IMR-90 (cell line): Measurements from ENCODE around the gene TRAIP. TPM values are rescaled to one million over a fixed set of nuclear protein-coding genes. Genes with fewer than 3 reads are reported as not detected.

ENCODE experiments used
- ATAC-seq: fragments of 200-7000 bp; cut with Tn5 transposase; 2 replicates; pipeline ENCODE4 v1.9.1; 2020; ENCODE audit warnings: low read depth, mild to moderate bottlenecking, moderate library complexity
- BruUV-seq: library from RNA; stranded (reverse); fragments of 400-500 nt; replicated peaks from 2 replicates; lab custom pipeline; 2021; lab: Mats Ljungman, UMichigan
- CTCF ChIA-PET: fragments of 300-600 bp; formaldehyde crosslinking; extraction: SDS; loops from one replicate; lab custom pipeline; 2021; ENCODE audit warnings: antibody characterized with exemption; lab: Yijun Ruan, JAX
- POLR2A ChIA-PET: fragments of 300-600 bp; sonication (Branson Sonifier 250); formaldehyde crosslinking; loops from one replicate; lab custom pipeline; 2022; ENCODE audit warnings: antibody characterized with exemption; ENCODE audit not compliant: unreplicated experiment; lab: Charles Lee
- DNase-seq: peaks from one replicate; pipeline ENCODE4 v3.0.0; 2013
- H2AFZ ChIP-seq: replicated peaks from 2 replicates; pipeline ENCODE3; 2013; ENCODE audit warnings: low read length, mild to moderate bottlenecking; ENCODE audit not compliant: poor library complexity
- H2AK5ac ChIP-seq: 2 replicates; pipeline ENCODE4 v1.6.1; 2013; ENCODE audit warnings: low read depth, low read length, inconsistent platforms
- H2AK9ac ChIP-seq: replicated peaks from 2 replicates; pipeline ENCODE3; 2013; ENCODE audit warnings: mild to moderate bottlenecking, low read depth, low read length, moderate library complexity; ENCODE audit not compliant: poor library complexity
- H2BK120ac ChIP-seq: 2 replicates; pipeline ENCODE4 v1.6.1; 2013; ENCODE audit warnings: low read depth, low read length, inconsistent platforms
- H2BK15ac ChIP-seq: 3 replicates; pipeline ENCODE4 v1.6.1; 2013; ENCODE audit warnings: low read depth, low read length, inconsistent platforms
- H2BK20ac ChIP-seq: 2 replicates; pipeline ENCODE4 v1.6.1; 2013; ENCODE audit warnings: low read depth, mild to moderate bottlenecking, inconsistent platforms, low read length, moderate library complexity
- H2BK5ac ChIP-seq: 2 replicates; pipeline ENCODE4 v1.6.1; 2013; ENCODE audit warnings: mild to moderate bottlenecking, low read depth, low read length, inconsistent platforms; ENCODE audit not compliant: poor library complexity, severe bottlenecking
- H3K14ac ChIP-seq: replicated peaks from 2 replicates; pipeline ENCODE4 v1.6.1; 2013; ENCODE audit warnings: low read depth, low read length, inconsistent platforms
- H3K18ac ChIP-seq: 2 replicates; pipeline ENCODE4 v1.6.1; 2013; ENCODE audit warnings: low read depth, low read length, control low read depth
- H3K23ac ChIP-seq: 2 replicates; pipeline ENCODE4 v1.6.1; 2013; ENCODE audit warnings: low read depth, low read length, inconsistent platforms
- H3K27ac ChIP-seq: 2 replicates; pipeline ENCODE4 v1.5.1; 2013; ENCODE audit warnings: mild to moderate bottlenecking, control low read depth, low read length; ENCODE audit not compliant: insufficient read depth
- H3K27me3 ChIP-seq: 2 replicates; pipeline ENCODE4 v1.6.1; 2013; ENCODE audit warnings: low read length; ENCODE audit not compliant: control insufficient read depth, insufficient read depth
- H3K36me3 ChIP-seq: 2 replicates; pipeline ENCODE4 v1.6.1; 2013; ENCODE audit warnings: low read length, mixed read lengths; ENCODE audit not compliant: control insufficient read depth, insufficient read depth
- H3K4ac ChIP-seq: 2 replicates; pipeline ENCODE4 v1.6.1; 2013; ENCODE audit warnings: low read depth, low read length, inconsistent platforms
- H3K4me1 ChIP-seq: 2 replicates; pipeline ENCODE4 v1.6.1; 2013; ENCODE audit warnings: low read length, mixed read lengths; ENCODE audit not compliant: control insufficient read depth, insufficient read depth
- H3K4me2 ChIP-seq: 2 replicates; pipeline ENCODE4 v1.6.1; 2013; ENCODE audit warnings: low read depth, mild to moderate bottlenecking, control low read depth, low read length, moderate library complexity
- H3K4me3 ChIP-seq: 2 replicates; pipeline ENCODE4 v1.5.1; 2013; ENCODE audit warnings: low read depth, mild to moderate bottlenecking, control low read depth, low read length, moderate library complexity; ENCODE audit not compliant: insufficient read depth
- H3K56ac ChIP-seq: 2 replicates; pipeline ENCODE4 v1.6.1; 2013; ENCODE audit warnings: low read length, inconsistent platforms; ENCODE audit not compliant: insufficient read depth; ENCODE audit errors: extremely low read depth
- H3K79me1 ChIP-seq, 2 experiments: 2 replicates each; pipeline ENCODE4 v1.6.1; 2013; ENCODE audit warnings: low read length in 2 of 2, inconsistent platforms in 1 of 2, low read depth in 1 of 2
- H3K9ac ChIP-seq: 2 replicates; pipeline ENCODE4 v1.6.1; 2013; ENCODE audit warnings: low read depth, low read length, control low read depth
- H3K9me1 ChIP-seq: 2 replicates; pipeline ENCODE4 v1.6.1; 2013; ENCODE audit warnings: low read length, inconsistent platforms; ENCODE audit not compliant: insufficient read depth
- H3K9me3 ChIP-seq: 2 replicates; pipeline ENCODE4 v1.6.1; 2013; ENCODE audit warnings: low read length; ENCODE audit not compliant: control insufficient read depth, insufficient read depth
- H4K20me1 ChIP-seq: 2 replicates; pipeline ENCODE4 v1.6.1; 2013; ENCODE audit warnings: low read length, inconsistent platforms; ENCODE audit not compliant: insufficient read depth
- H4K5ac ChIP-seq: 2 replicates; pipeline ENCODE4 v1.6.1; 2013; ENCODE audit warnings: mild to moderate bottlenecking, low read depth, low read length, control low read depth
- H4K8ac ChIP-seq, 2 experiments: 2 replicates each; pipeline ENCODE4 v1.6.1; 2013; ENCODE audit warnings: low read depth in 2 of 2, low read length in 2 of 2, control low read depth in 1 of 2, inconsistent platforms in 1 of 2
- H4K91ac ChIP-seq: 2 replicates; pipeline ENCODE4 v1.6.1; 2013; ENCODE audit warnings: low read depth, low read length, inconsistent platforms; ENCODE audit not compliant: insufficient read depth
- BHLHE40 ChIP-seq: fragments of 150-350 bp; IDR thresholded peaks from 2 replicates; pipeline ENCODE4 v1.6.1; 2016; ENCODE audit warnings: mild to moderate bottlenecking, low read depth, low read length
- CEBPB ChIP-seq: IDR thresholded peaks from 2 replicates; pipeline ENCODE4 v1.6.1; 2012; ENCODE audit warnings: low read depth, low read length, improper control_type of control experiment
- CHD1 ChIP-seq: IDR thresholded peaks from 2 replicates; pipeline ENCODE4 v1.6.1; 2012; ENCODE audit warnings: low read depth, low read length, improper control_type of control experiment
- MAZ ChIP-seq: IDR thresholded peaks from 2 replicates; pipeline ENCODE4 v1.6.1; 2012; ENCODE audit warnings: low read depth, mild to moderate bottlenecking, low read length, improper control_type of control experiment, moderate library complexity, borderline replicate concordance
- MXI1 ChIP-seq: IDR thresholded peaks from 2 replicates; pipeline ENCODE4 v1.6.1; 2012; ENCODE audit warnings: low read depth, mild to moderate bottlenecking, low read length, moderate library complexity, borderline replicate concordance
- POLR2A ChIP-seq: IDR thresholded peaks from 2 replicates; pipeline ENCODE4 v1.6.1; 2012; ENCODE audit warnings: mild to moderate bottlenecking, low read depth, low read length
- RAD21 ChIP-seq: IDR thresholded peaks from 2 replicates; pipeline ENCODE4 v1.6.1; 2012; ENCODE audit warnings: low read length, improper control_type of control experiment
- RFX5 ChIP-seq: IDR thresholded peaks from 2 replicates; pipeline ENCODE4 v1.8.0; 2012; ENCODE audit warnings: low read depth, mild to moderate bottlenecking, low read length, moderate library complexity
- SMC3 ChIP-seq: fragments of 150-350 bp; IDR thresholded peaks from 2 replicates; pipeline ENCODE4 v1.6.1; 2016; ENCODE audit warnings: low read depth, mild to moderate bottlenecking, antibody characterized with exemption, low read length, moderate library complexity
- WGBS, 2 experiments: methylation state at CpG; one replicate each; pipeline versions ENCODE4 v1.1.5 to v1.1.7; 2013; ENCODE audit warnings: missing lambda C conversion rate in 2 of 2; ENCODE audit not compliant: insufficient read length in 1 of 2; ENCODE audit errors: extremely low coverage in 2 of 2; 5-methylcytosine and 5-hydroxymethylcytosine counted together
- dilution Hi-C: fragments of 300-500 bp; cut with HindIII; formaldehyde crosslinking; loops from one replicate; pipeline ENCODE4 v1.14.3; 2018; ENCODE audit warnings: low sequenced_read_pairs; ENCODE audit not compliant: unreplicated experiment
- in situ Hi-C: fragments of 300-500 bp; cut with MboI; formaldehyde crosslinking; loops from 3 replicates; pipeline ENCODE4 v1.14.3; 2019; ENCODE audit warnings: low sequenced_read_pairs, inconsistent platforms, mixed read lengths
- intact Hi-C: fragments of 100-400 bp; cut with micrococcal nuclease; formaldehyde crosslinking; loops from 2 replicates; pipeline ENCODE4 v1.10.0; 2022
- polyA plus RNA-seq, 3 experiments: library from polyadenylated mRNA; depleted of rRNA; stranded (reverse); fragments of >200 nt; gene quantifications; 2 replicates each; pipeline ENCODE4 v1.2.3, GENCODE V29; 2012; ENCODE audit warnings: low replicate concordance in 1 of 3
- total RNA-seq: library from RNA; depleted of rRNA; stranded (reverse); fragments of >200 nt; gene quantifications from 2 replicates; pipeline ENCODE4 v1.2.3, GENCODE V29; 2012
- TF ChIP-seq, protein P1 (sequence below): fragments of 150-350 bp; IDR thresholded peaks from 2 replicates; pipeline ENCODE4 v1.6.1; 2017; ENCODE audit warnings: mild to moderate bottlenecking, antibody characterized with exemption, low read length, low read depth
- TF ChIP-seq, protein P2 (sequence below): conservative IDR thresholded peaks from 2 replicates; pipeline ENCODE4 v1.5.1; 2012; ENCODE audit warnings: mild to moderate bottlenecking, low read depth, low read length, improper control_type of control experiment

The TRAIP gene
- total and polyA plus RNA-seq, 2 of the 4 experiments (the other 2 are of a cell fraction), result 6.3 to 9.2 TPM

DNA sequence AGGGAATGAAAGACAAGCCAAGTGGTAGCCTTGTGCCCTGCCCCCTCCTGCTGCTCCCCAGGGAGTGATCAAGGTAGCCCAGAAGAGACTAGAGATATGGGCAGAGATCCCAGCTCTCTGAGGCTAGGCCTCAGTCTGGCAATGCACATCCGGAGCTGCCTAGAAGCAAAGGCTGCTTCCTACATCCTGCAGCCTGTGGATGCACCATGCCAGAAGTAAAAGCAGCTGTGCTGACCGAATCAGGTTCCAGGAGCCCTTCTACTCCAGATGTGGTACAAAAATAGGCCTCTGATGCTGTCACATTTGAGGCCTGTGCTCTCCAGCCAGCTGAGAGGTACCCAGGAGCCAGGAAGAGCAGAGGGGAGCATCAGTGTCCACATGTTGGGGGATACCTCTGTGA lies 16.0 kb downstream of the TRAIP start:
- Histone ChIP-seq H3K36me3 (peaks cover 3% of the 10 kb centered on the region), H4K20me1 (no peaks in the 10 kb centered on the region), H3K4ac (no peak overlapping the region), H3K23ac (no peak overlapping the region), H3K4me3 (no peak overlapping the region), H2AK9ac (no peak overlapping the region), H3K27ac (no peak overlapping the region), H3K18ac (no peak overlapping the region), H3K4me2 (no peak overlapping the region), H3K9me3 (no peaks in the 10 kb centered on the region), H2BK120ac (no peak overlapping the region), H4K8ac (no peak overlapping the region), H3K4me1 (no peaks in the 10 kb centered on the region; the same call in 1 of the 2 replicates), H3K56ac (no peak overlapping the region), H4K5ac (no peak overlapping the region), H3K9ac (no peak overlapping the region), H2AK5ac (no peak overlapping the region), H2BK20ac (no peak overlapping the region), H3K27me3 (no peaks in the 10 kb centered on the region), H3K79me1 (no peaks in the 10 kb centered on the region), H2BK5ac (no peak overlapping the region), H2AFZ (peak overlapping the region; percentile 2), H3K14ac (no peak overlapping the region), H4K91ac (no peak overlapping the region), H2BK15ac (no peak overlapping the region), H3K9me1 (peaks cover 3% of the 10 kb centered on the region; the same call in 1 of the 2 replicates)
- intact Hi-C loops, result loop anchor here (5.0 kb wide), 1 partner anchor 67 kb away; no protein-coding TSS in a partner anchor
- CTCF ChIA-PET, result interaction anchor here (1.8 to 4.4 kb wide), 4 partner anchors 17 to 138 kb away, joined by 9 to 33 read pairs (median 12); partner anchors contain the start of genes AMIGO3 and INKA1
- TF ChIP-seq CEBPB (no peak), MAZ (no peak), CHD1 (no peak), BHLHE40 (no peak), SMC3 (no peak), POLR2A (no peak), RAD21 (no peak), RFX5 (no peak), MXI1 (no peak)
- TF ChIP-seq, protein P1, sequence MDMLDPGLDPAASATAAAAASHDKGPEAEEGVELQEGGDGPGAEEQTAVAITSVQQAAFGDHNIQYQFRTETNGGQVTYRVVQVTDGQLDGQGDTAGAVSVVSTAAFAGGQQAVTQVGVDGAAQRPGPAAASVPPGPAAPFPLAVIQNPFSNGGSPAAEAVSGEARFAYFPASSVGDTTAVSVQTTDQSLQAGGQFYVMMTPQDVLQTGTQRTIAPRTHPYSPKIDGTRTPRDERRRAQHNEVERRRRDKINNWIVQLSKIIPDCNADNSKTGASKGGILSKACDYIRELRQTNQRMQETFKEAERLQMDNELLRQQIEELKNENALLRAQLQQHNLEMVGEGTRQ, result no peak
- TF ChIP-seq, protein P2, sequence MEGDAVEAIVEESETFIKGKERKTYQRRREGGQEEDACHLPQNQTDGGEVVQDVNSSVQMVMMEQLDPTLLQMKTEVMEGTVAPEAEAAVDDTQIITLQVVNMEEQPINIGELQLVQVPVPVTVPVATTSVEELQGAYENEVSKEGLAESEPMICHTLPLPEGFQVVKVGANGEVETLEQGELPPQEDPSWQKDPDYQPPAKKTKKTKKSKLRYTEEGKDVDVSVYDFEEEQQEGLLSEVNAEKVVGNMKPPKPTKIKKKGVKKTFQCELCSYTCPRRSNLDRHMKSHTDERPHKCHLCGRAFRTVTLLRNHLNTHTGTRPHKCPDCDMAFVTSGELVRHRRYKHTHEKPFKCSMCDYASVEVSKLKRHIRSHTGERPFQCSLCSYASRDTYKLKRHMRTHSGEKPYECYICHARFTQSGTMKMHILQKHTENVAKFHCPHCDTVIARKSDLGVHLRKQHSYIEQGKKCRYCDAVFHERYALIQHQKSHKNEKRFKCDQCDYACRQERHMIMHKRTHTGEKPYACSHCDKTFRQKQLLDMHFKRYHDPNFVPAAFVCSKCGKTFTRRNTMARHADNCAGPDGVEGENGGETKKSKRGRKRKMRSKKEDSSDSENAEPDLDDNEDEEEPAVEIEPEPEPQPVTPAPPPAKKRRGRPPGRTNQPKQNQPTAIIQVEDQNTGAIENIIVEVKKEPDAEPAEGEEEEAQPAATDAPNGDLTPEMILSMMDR, result no peak
- POLR2A ChIA-PET, result no interaction called here
- no TSS peak for BruUV-seq
- ATAC-seq (no peak), DNase-seq (no peak)
- dilution Hi-C loops, result no loop called here
- 43% methylated on average over 1 of the region's 2 CpGs; no CpG with 5 or more reads in 1 of the 2 experiments for WGBS, 2 experiments
- in situ Hi-C loops, result loop anchor here (5.0 kb wide), 1 partner anchor 138 kb away; no protein-coding TSS in a partner anchor
